Endodermal cell (in vitro differentiated cells): ENCODE results near the gene SNX14. TPM values are rescaled to one million over a fixed set of nuclear protein-coding genes. Genes with fewer than 3 reads are reported as not detected.
A peak's percentile ranks its signal among the peaks of the same experiment; 100 is the strongest.
"Not testable (repeated sequence)": the region's sequence is repeated elsewhere in the genome, so short reads cannot be mapped to it uniquely, and the experiment has no call there.

Source experiments
- DNase-seq: peaks from one replicate; pipeline ENCODE4 v3.0.0-alpha.2; 2017
- H3K27ac ChIP-seq: 2 replicates; pipeline ENCODE4 v1.5.1; 2013; ENCODE audit warnings: mild to moderate bottlenecking, low read depth, low read length, moderate library complexity
- H3K27me3 ChIP-seq: 2 replicates; pipeline ENCODE4 v1.6.1; 2013; ENCODE audit warnings: mild to moderate bottlenecking, low read length, moderate library complexity; ENCODE audit not compliant: insufficient read depth, control insufficient read depth, poor library complexity, severe bottlenecking
- H3K36me3 ChIP-seq: 2 replicates; pipeline ENCODE4 v1.7.0; 2013; ENCODE audit warnings: mild to moderate bottlenecking, low read length, moderate library complexity; ENCODE audit not compliant: control insufficient read depth, insufficient read depth
- H3K4me1 ChIP-seq: one replicate; pipeline ENCODE4 v1.7.0; 2013; ENCODE audit warnings: low read length; ENCODE audit not compliant: control insufficient read depth, insufficient read depth
- H3K4me3 ChIP-seq: 2 replicates; pipeline ENCODE4 v1.5.1; 2013; ENCODE audit warnings: mild to moderate bottlenecking, low read length, moderate library complexity
- H3K9ac ChIP-seq: 2 replicates; pipeline ENCODE4 v1.6.1; 2013; ENCODE audit warnings: mild to moderate bottlenecking, low read length, moderate library complexity; ENCODE audit not compliant: poor library complexity, severe bottlenecking; ENCODE audit errors: extremely low read depth
- H3K9me3 ChIP-seq: 2 replicates; pipeline ENCODE4 v1.6.1; 2013; ENCODE audit warnings: mild to moderate bottlenecking, low read length, moderate library complexity; ENCODE audit not compliant: control insufficient read depth
- H3K27ac Mint-ChIP-seq: 2 replicates; pipeline ENCODE4 v1.8.0; 2020; ENCODE audit warnings: mixed read lengths
- H3K27me3 Mint-ChIP-seq: 2 replicates; pipeline ENCODE4 v1.8.0; 2021; ENCODE audit warnings: mild to moderate bottlenecking, mixed read lengths; ENCODE audit not compliant: insufficient read depth
- H3K36me3 Mint-ChIP-seq: 2 replicates; pipeline ENCODE4 v1.8.0; 2020; ENCODE audit warnings: low read depth, mixed read lengths
- H3K4me1 Mint-ChIP-seq: 2 replicates; pipeline ENCODE4 v1.8.0; 2020; ENCODE audit warnings: mixed read lengths
- H3K4me3 Mint-ChIP-seq: 2 replicates; pipeline ENCODE4 v1.8.0; 2020; ENCODE audit warnings: mild to moderate bottlenecking, moderate library complexity, mixed read lengths
- H3K9me3 Mint-ChIP-seq: 2 replicates; pipeline ENCODE4 v1.8.0; 2020; ENCODE audit warnings: mild to moderate bottlenecking, mixed read lengths
- WGBS, 2 experiments: methylation state at CpG; one replicate each; pipeline versions ENCODE4 v1.1.5 to v1.1.7; 2013; ENCODE audit warnings: missing lambda C conversion rate in 2 of 2, mixed read lengths in 1 of 2; ENCODE audit not compliant: insufficient coverage in 1 of 2, insufficient read length in 1 of 2; 5-methylcytosine and 5-hydroxymethylcytosine counted together
- total RNA-seq, 2 donors: library from RNA; stranded (reverse); fragmentation: NEBNext Ultra II Directional in 1 of 2; extraction: Animal tissue kit (Norgen Biotek cat#: 25700) in 1 of 2; gene quantifications; 2 replicates in 1 of 2; 3 replicates in 1 of 2; pipeline ENCODE4 v1.2.1, GENCODE V29; 2021
- TF ChIP-seq, protein P1 (sequence below): fragments of 200-600 bp; sonication (generic); conservative IDR thresholded peaks from 2 replicates; pipeline ENCODE4 v1.5.0; 2021; ENCODE audit warnings: antibody characterized with exemption, mild to moderate bottlenecking

The SNX14 gene
- total RNA-seq, 2 donors from 2014 or later: 61.3 to 69.6 TPM

DNA sequence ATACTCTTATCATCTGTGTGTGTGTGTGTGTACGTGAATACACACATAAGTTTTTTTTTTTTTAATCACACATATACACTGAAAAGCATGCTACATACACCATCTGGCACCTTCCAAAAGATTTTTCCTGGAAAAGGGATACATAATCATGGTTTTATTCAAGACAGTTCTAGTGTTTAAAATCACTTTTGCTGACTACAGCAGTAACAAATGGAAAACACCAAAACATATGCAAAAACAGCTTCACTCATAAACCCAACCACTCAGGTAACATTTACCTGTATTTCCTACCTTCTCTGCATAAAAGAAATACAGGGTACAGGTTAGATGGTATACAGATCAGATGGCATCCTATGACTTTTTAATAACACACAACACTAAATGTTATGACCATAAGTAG lies 2.5 kb downstream of the SNX14 start:
- Histone ChIP-seq H3K4me1 (no peaks in the 10 kb centered on the region), H3K4me3 (no peak overlapping the region), H3K27me3 (no peaks in the 10 kb centered on the region), H3K27ac (no peak overlapping the region), H3K9ac (no peak overlapping the region), H3K36me3 (no peaks in the 10 kb centered on the region), H3K9me3 (no peaks in the 10 kb centered on the region)
- Mint-ChIP-seq H3K4me3 (no peak overlapping the region), H3K27ac (no peak overlapping the region), H3K27me3 (peaks cover 11% of the 10 kb centered on the region), H3K36me3 (peaks cover 24% of the 10 kb centered on the region), H3K9me3 (peaks cover 12% of the 10 kb centered on the region), H3K4me1 (peaks cover 11% of the 10 kb centered on the region)
- TF ChIP-seq, protein P1, sequence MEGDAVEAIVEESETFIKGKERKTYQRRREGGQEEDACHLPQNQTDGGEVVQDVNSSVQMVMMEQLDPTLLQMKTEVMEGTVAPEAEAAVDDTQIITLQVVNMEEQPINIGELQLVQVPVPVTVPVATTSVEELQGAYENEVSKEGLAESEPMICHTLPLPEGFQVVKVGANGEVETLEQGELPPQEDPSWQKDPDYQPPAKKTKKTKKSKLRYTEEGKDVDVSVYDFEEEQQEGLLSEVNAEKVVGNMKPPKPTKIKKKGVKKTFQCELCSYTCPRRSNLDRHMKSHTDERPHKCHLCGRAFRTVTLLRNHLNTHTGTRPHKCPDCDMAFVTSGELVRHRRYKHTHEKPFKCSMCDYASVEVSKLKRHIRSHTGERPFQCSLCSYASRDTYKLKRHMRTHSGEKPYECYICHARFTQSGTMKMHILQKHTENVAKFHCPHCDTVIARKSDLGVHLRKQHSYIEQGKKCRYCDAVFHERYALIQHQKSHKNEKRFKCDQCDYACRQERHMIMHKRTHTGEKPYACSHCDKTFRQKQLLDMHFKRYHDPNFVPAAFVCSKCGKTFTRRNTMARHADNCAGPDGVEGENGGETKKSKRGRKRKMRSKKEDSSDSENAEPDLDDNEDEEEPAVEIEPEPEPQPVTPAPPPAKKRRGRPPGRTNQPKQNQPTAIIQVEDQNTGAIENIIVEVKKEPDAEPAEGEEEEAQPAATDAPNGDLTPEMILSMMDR: no peak
- WGBS, 2 experiments: no CpG with 5 or more reads among the region's 1 CpG
- no peak for DNase-seq

DNA sequence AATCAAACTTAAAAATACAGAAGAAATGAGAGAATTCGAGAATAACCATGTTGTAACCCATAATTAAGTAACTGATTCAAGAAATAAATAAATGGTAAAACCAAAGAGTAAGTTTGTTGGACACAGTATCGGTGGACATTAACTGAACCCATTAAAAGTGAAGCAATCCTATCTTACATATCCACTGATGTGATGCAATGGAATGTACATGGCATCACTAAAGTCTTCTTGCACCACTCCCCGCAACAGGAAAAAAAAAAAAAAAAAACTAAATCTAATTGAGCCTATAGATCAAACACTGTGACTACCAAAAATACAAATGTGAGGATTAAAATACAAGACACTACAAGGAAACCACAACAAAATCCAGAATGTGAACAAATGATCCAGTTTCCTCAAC lies 7.9 kb downstream of the SNX14 start:
- Mint-ChIP-seq H3K9me3 (peaks cover 43% of the 10 kb centered on the region), H3K36me3 (peaks cover 53% of the 10 kb centered on the region)
- TF ChIP-seq, protein P1: no peak

DNA sequence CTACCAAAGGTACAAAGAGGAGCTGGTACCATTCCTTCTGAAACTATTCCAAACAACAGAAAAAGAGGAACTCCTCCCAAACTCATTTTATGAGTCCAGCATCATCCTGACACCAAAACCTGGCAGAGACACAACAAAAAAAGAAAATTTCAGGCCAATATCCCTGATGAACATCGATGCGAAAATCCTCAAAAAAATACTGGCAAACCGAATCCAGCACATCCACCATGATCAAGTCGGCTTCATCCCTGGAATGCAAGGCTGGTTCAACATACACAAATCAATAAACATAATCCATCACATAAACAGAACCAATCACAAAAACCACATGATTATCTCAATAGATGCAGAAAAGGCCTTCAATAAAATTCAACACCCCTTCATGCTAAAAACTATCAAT lies 10.8 kb downstream of the SNX14 start:
- peaks cover 44% of the 10 kb centered on the region for H3K36me3 Mint-ChIP-seq
- not testable (repeated sequence) for H3K4me3 Mint-ChIP-seq, H3K4me1 ChIP-seq, DNase-seq, H3K27me3 Mint-ChIP-seq, H3K27ac Mint-ChIP-seq, H3K4me3 ChIP-seq, H3K27me3 ChIP-seq, H3K36me3 ChIP-seq, H3K27ac ChIP-seq, H3K9ac ChIP-seq
- WGBS, 2 experiments: 98% methylated on average over 4 of the region's 4 CpGs; no CpG with 5 or more reads in 1 of the 2 experiments
- H3K9me3 Mint-ChIP-seq: peaks cover 42% of the 10 kb centered on the region
- peaks cover 15% of the 10 kb centered on the region for H3K9me3 ChIP-seq
- H3K4me1 Mint-ChIP-seq: peaks cover 25% of the 10 kb centered on the region

More for the DNA sequence above, 7.9 kb downstream of the SNX14 start:
- Mint-ChIP-seq H3K4me3 (no peak overlapping the region), H3K4me1 (peaks cover 7% of the 10 kb centered on the region), H3K27me3 (no peaks in the 10 kb centered on the region), H3K27ac (no peak overlapping the region)
- H3K4me1 ChIP-seq: peaks cover 2% of the 10 kb centered on the region
- no peak overlapping the region for H3K27ac ChIP-seq
- no peak for DNase-seq
- H3K9me3 ChIP-seq: peaks cover 15% of the 10 kb centered on the region
- 94% methylated on average over 2 of the region's 3 CpGs; no CpG with 5 or more reads in 1 of the 2 experiments for WGBS, 2 experiments
- no peak overlapping the region for H3K4me3 ChIP-seq
- no peaks in the 10 kb centered on the region for H3K36me3 ChIP-seq
- no peak overlapping the region for H3K9ac ChIP-seq
- no peaks in the 10 kb centered on the region for H3K27me3 ChIP-seq

DNA sequence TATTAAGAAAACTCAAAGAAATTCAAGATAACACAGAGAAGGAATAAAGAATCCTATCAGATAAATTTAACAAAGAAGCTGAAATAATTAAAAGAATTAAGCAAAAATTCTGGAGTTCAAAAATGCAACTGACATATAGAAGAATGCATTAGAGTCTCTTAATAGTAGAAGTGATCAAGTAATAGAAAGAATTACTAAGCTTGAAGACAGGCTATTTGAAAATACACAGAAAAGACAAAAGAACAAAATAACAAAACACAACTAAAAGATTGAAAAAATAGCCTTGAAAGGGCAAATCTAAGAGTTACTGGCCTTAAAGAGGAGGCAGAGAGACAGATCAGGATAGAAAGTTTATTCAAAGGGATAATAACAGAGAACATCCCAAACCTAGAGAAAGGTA lies 12.1 kb downstream of the SNX14 start:
- Mint-ChIP-seq H3K4me1 (peaks cover 25% of the 10 kb centered on the region), H3K27me3 (no peaks in the 10 kb centered on the region), H3K4me3 (peak overlapping the region; percentile 28), H3K36me3 (peaks cover 40% of the 10 kb centered on the region), H3K9me3 (peaks cover 42% of the 10 kb centered on the region), H3K27ac (peak overlapping the region; percentile 32)
- Histone ChIP-seq H3K4me1 (peaks cover 3% of the 10 kb centered on the region), H3K4me3 (peak overlapping the region; percentile 26), H3K36me3 (no peaks in the 10 kb centered on the region), H3K9ac (no peak overlapping the region), H3K27me3 (no peaks in the 10 kb centered on the region), H3K27ac (no peak overlapping the region), H3K9me3 (peaks cover 15% of the 10 kb centered on the region)
- TF ChIP-seq, protein P1: no peak
- DNase-seq: no peak
